DMS153 treated with DMSO at 0.1 percent for 48 hours (cell line): Measurements from ENCODE around the gene VAV2.

Experiments
- DNase-seq: peaks from one replicate; lab custom pipeline; 2025; ENCODE audit not compliant: unreplicated experiment; lab: John Stamatoyannopoulos, UW

VAV2 gene

DNA sequence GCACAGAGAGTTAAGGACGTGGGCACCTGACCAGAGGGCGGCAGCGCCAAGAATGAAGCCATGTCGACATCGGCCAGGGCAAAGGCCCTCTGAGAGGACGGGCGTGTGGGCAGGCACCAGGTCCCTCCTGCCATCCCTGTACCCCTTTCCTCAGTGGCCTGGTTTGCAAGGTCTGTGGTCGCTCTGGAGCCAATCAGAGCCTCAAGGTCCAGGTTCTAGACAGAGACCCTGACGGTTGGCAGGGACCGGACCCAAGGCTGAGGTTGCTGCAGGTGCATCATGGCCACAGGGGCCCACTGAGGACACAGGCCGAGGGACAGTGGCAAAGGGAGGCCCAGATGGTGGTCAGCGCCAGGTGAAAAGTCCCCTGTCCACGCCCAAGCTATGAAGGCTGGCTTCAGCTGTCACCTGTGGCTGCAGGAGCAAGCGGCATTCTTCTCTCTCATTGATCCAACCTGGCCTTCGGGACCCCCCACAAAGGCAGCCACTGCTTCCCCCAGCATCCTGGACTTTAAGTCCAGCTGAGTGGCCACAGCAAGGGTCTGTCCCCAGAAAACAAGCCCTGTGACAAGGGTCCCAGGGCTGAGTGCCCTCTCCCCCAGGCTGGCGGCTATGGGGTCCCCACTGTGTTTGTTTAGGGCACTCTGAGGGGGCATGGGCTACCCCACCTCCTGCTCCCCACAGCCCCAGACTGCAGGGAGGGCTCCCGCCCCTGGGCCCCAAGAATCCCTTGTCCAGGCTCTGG lies 48.9 kb downstream of the VAV2 start:
- DNase-seq = no peak

- DNase-seq = no peak
Measured at GRCh38 chr9:133942206-133942975, 49.7 kb downstream of the VAV2 start.

DNA sequence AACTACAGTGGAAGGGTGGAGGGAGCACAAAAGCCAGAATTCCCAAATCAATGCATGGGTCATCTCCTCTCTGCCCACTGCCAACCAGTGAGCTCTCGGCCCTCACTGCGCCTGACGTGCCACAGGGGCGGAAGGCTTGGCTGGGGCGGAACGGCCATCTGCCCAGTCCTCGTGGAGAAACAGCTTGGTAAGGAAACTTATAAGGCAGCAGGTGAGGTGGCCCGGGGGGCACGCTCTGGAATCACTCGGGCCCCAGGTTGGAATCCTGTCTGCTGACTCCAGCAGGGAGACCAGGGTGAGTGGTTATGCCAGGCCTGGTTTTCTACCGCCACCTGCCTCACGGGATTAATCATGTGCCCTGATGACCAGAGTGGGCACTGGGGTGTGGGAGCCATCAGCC lies 52.3 kb downstream of the VAV2 start:
- no peak for DNase-seq

DNA sequence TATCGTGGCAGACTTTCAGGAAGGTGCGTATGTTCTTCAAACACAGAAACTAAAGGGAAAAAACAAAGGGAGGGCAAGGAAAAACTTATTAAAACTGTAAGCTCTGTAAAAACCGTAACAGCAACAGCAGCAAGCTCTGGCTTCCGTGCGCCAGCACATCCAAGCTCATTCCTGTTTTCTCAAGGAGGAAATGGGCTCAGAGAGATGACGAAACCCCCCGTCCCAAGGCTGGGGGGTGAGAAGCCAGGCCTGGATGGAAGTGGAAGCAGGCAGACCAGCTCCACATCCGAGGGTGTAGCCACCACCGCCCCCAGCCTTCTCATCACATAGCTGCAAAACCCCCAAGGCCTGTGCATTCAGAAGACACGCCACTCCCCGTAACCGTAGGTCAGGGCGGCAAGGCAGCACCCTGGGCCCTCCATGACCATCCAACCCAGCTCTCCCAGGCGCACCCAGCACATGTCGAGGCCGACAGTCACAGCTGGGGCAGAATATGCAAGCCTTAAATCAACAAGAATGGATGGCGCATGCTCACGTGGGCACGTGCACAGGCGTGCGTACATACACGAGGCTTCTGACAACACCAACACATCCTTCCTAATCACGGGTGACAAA lies 52.8 kb downstream of the VAV2 start:
- no peak for DNase-seq

- DNase-seq = no peak
Measured at GRCh38 chr9:133938753-133939152, 53.4 kb downstream of the VAV2 start.

- DNase-seq = no peak
Measured at GRCh38 chr9:133938086-133938485, 54.0 kb downstream of the VAV2 start.

DNA sequence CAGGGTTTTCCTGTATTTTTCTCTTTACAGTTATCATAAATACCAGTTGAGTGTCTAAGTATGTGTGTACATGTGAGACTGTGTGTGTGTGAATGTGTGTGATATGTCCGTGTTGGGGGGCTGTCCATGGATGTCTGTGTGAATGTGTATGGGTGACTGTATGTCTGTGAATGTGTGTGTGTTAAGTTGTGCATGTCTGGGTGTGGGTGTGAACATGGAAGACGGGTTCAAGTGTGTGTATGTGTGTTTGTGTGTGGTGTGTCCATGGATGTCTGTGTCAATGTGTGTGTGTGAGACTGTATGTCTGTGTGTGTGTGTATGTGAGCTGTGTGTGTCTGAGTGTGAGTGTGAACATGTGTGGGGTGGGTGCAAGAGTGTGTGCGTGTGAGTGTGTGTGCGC lies 55.0 kb downstream of the VAV2 start:
- no peak for DNase-seq

DNA sequence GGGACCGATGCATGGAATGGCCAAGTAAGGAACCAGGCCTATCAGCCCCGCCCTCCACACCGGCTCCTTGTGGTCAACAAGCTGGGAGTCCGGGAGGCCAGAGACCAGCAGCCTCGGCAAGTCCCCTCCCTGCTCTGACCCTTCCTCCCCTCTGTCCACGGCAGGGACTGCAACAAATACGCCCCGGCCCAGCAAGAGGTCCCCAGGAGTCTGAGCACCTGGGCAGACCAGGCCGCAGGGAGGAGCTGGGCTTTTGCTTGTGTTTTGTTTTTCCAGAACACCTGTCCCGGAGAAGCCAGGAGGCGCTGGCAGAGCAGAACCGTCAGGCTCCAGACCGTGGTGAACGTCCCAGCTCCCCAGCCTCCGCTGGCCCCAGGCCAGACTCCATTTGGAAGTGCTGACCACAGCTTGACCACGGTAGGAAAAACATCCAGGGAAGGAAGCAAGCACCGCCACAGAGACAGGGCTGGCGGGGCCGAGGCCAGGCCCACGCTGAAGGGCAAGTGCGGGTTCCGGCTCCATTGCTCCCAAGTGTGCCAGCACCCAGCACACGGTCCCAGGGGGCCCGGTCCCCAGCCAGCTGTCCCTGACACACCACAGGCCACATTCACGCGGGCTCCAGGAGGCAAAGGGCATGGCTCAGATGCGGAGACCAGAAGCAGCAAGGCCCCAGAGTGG lies 56.7 kb downstream of the VAV2 start:
- DNase-seq = no peak

- no peak for DNase-seq
Measured at GRCh38 chr9:133934482-133935232, 57.5 kb downstream of the VAV2 start.

DNA sequence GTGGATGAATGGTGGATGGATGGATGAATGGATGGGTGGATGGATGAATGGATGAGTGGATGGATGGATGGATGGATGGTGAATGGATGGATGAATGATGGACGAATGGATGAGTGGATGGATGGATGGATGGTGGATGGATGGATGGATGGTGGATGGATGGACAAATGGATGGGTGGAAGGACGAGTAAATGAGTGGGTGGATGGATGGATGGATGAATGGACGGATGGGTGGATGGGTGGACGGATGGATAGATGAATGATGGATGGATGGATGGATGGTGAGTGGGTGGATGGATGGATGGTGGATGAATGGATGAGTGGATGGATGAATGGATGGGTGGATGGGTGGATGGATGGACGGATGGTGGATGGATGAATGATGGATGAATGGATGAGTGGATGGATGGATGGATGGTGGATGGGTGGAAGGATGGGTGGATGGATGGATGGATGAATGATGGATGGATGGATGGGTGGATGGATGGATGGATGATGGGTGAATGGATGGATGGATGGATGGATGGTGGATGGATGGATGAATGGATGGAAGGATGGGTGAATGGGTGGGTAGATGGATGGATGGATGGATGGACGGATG lies 58.6 kb downstream of the VAV2 start:
- no peak for DNase-seq

GRCh38 chr9:133932633-133933032 lies 59.5 kb downstream of the VAV2 start:
- no peak for DNase-seq

DNA sequence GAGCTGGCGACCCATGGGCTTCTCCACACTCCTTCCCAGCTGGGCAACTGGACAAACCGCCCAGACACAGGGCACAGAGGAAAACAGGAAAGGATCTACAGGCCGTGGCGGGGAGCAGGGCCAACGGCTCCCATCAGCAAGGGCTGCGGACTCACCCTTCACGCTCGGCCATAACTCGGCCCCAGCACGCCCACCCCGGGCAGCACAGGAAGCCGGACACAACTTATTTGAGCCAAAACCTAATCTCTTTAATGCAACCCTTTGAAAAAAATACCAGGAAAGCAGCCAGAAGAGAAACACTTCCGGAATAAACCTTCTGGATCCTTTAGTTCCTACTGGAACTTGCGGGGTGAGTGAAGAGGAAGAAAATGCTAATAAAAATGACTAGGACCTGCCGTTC lies 59.9 kb downstream of the VAV2 start:
- no peak for DNase-seq

GRCh38 chr9:133930682-133931485 lies 61.2 kb downstream of the VAV2 start:
- no peak for DNase-seq

DNA sequence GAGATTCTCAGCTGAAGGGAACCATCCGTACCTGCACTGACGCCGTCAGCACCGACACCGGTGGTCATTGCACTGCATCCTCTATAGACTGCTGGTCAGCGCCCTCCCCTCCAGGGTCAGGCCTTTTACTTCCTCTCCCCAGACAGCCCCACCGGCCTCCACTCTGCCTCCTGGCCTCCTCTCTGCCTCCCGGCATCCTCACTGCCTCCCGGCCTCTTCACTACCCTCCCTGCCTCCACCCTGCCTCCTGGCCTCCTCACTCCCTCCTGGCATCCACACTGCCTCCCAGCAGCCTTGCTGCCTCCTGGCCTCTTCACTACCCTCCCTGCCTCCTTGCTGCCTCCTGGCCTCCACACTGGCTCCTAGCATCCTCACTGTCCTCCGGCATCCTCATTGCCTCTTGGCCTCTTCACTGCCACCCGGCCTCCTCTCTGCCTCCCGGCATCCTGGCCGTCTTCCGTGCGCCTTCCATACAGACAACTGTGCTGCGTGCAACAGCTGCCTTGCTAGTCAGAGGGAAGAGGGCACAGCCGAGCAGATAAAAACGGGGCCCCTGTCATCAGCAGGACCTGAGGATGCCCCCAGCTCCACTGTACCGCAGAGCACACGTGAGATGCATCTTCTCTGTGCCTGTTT lies 62.0 kb downstream of the VAV2 start:
- DNase-seq = no peak

DNA sequence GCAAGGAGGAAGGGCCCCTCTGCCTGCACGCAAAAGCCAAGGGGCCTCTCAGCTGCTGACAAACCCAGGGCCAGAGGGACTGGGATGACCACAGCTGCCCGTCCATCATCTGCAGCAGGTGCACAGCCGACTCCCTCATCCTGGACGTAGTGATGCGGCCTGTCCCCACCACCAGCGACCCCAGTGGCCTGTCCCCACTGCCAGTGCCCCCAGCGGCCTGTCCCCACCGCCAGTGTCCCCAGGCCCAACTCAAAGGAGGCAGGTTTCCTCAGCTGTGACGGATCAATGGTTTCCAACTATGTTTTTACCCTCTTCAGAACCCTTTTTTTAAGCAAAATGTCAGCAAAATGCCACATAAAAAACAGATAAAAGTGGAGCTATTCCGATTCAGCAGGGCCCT lies 62.5 kb downstream of the VAV2 start:
- no peak for DNase-seq

- DNase-seq = no peak
Measured at GRCh38 chr9:133928248-133928764, 63.8 kb downstream of the VAV2 start.

GRCh38 chr9:133927041-133927440 lies 65.1 kb downstream of the VAV2 start:
- DNase-seq = no peak

DNA sequence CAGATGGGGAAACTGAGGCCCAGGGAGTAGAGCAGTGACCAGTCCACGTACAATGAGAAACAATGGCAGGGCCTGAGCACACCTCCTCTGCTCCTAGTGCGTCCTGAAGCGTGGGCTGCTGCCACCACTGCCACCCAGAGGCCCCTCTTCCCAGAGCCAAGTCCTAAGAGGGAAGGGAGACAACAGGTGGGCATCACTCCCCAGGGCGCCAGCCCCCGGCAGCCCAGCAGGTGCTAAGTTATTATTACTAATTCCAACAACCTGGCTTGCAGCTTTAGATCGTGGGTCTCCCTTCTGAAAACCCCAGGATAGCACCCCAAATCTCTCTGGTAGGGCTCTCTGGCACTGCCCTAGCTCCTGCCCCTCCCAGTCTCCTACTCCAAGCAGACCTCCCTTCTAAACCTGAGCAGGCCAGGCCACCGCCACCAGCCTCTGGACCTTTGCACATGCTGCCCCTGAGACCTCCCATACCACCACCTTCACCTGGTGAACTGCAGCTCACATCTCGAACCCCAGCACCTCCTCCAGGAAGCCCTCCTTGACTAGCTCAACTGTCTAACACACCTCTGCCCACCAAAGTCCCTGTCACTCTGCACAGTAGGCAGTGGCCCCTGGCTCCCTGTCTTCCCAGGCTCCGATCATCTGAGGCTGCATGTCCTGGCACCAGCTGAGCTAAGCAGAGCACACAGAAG lies 65.8 kb downstream of the VAV2 start:
- no peak for DNase-seq
